GM21381 (cell line): ENCODE results near the gene HDAC9.
A peak's percentile ranks its signal among the peaks of the same experiment; 100 is the strongest.

Experiments
- ATAC-seq: cut with Tn5 transposase; IDR thresholded peaks from one replicate; pipeline ENCODE4 v1.9.1; 2021; ENCODE audit warnings: mild to moderate bottlenecking, moderate library complexity; ENCODE audit not compliant: unreplicated experiment

HDAC9 gene

GRCh38 chr7:18653381-18654155 lies 158.0 kb downstream of the HDAC9 start:
- no peak for ATAC-seq

- ATAC-seq, result no peak
These were observed 159.2 kb downstream of the HDAC9 start for GRCh38 chr7:18654709-18655108.

- ATAC-seq, result no peak
These were observed 160.0 kb downstream of the HDAC9 start for GRCh38 chr7:18655506-18655905.

- no peak for ATAC-seq
These were observed 160.4 kb downstream of the HDAC9 start for GRCh38 chr7:18655912-18656311.

GRCh38 chr7:18656362-18656761 lies 160.8 kb downstream of the HDAC9 start:
- ATAC-seq, result no peak

GRCh38 chr7:18659746-18660145 lies 164.2 kb downstream of the HDAC9 start:
- ATAC-seq, result no peak

- no peak for ATAC-seq
These were observed 167.8 kb downstream of the HDAC9 start for GRCh38 chr7:18663321-18663720.

- peak; percentile 98 for ATAC-seq
These were observed 170.7 kb downstream of the HDAC9 start for GRCh38 chr7:18666107-18666728.

GRCh38 chr7:18667466-18667865 lies 171.9 kb downstream of the HDAC9 start:
- ATAC-seq, result no peak

- no peak for ATAC-seq
These were observed 175.6 kb downstream of the HDAC9 start for GRCh38 chr7:18671176-18671575.

- no peak for ATAC-seq
These were observed 180.0 kb downstream of the HDAC9 start for GRCh38 chr7:18675579-18675978.

GRCh38 chr7:18679261-18679660 lies 183.7 kb downstream of the HDAC9 start:
- ATAC-seq, result no peak

- no peak for ATAC-seq
These were observed 185.0 kb downstream of the HDAC9 start for GRCh38 chr7:18680576-18680975.

GRCh38 chr7:18684916-18685315 lies 189.4 kb downstream of the HDAC9 start:
- no peak for ATAC-seq

- ATAC-seq, result no peak
These were observed 190.4 kb downstream of the HDAC9 start for GRCh38 chr7:18685971-18686370.

GRCh38 chr7:18689551-18689950 lies 194.0 kb downstream of the HDAC9 start:
- no peak for ATAC-seq

- no peak for ATAC-seq
These were observed 197.9 kb downstream of the HDAC9 start for GRCh38 chr7:18693406-18693805.

- ATAC-seq, result no peak
These were observed 198.3 kb downstream of the HDAC9 start for GRCh38 chr7:18693816-18694215.

- ATAC-seq, result no peak
These were observed 198.9 kb downstream of the HDAC9 start for GRCh38 chr7:18694484-18694883.

GRCh38 chr7:18694911-18695310 lies 199.4 kb downstream of the HDAC9 start:
- no peak for ATAC-seq

- ATAC-seq, result no peak
These were observed 202.7 kb downstream of the HDAC9 start for GRCh38 chr7:18698258-18698734.

- ATAC-seq, result no peak
These were observed 204.6 kb downstream of the HDAC9 start for GRCh38 chr7:18700147-18700546.
